Upper lobe of left lung (tissue), 6 donors: Measurements from ENCODE around the gene UBAC1. TPM values are rescaled to one million over a fixed set of nuclear protein-coding genes. Genes with fewer than 3 reads are reported as not detected.

Experiments used
- ATAC-seq, 2 donors: fragments of 200-7000 bp; cut with Tn5 transposase; one replicate each; pipeline ENCODE4 v1.9.1; 2022; ENCODE audit warnings: mild to moderate bottlenecking in 2 of 2, moderate library complexity in 2 of 2; ENCODE audit not compliant: low FRiP score in 2 of 2
- DNase-seq, 2 donors: peaks; one replicate each; pipeline ENCODE4 v3.0.0-alpha.2; 2019 to 2020
- H3K27ac ChIP-seq, 4 donors: fragments of 200-600 bp; sonication (generic); one replicate each; pipeline ENCODE4 v1.5.1; 2016 to 2019
- H3K27me3 ChIP-seq, 4 donors: fragments of 200-600 bp; sonication (generic); one replicate each; pipeline ENCODE4 v1.5.1; 2017 to 2019
- H3K36me3 ChIP-seq, 4 donors: fragments of 200-600 bp; sonication (generic); one replicate each; pipeline ENCODE4 v1.5.1; 2016 to 2019
- H3K4me1 ChIP-seq, 4 donors: fragments of 200-600 bp; sonication (generic); one replicate each; pipeline ENCODE4 v1.5.1; 2018 to 2019
- H3K4me3 ChIP-seq, 4 donors: fragments of 200-600 bp; sonication (generic); one replicate each; pipeline ENCODE4 v1.5.1; 2017 to 2019; ENCODE audit warnings: mild to moderate bottlenecking in 2 of 4, moderate library complexity in 1 of 4
- H3K9me3 ChIP-seq, 4 donors: fragments of 200-600 bp; sonication (generic); one replicate each; pipeline ENCODE4 v1.5.1; 2018 to 2019
- CTCF ChIP-seq, 6 experiments: fragments of 450-650 bp in 4 of 6; fragments of 200-600 bp in 2 of 6; sonication (generic) in 2 of 6; IDR thresholded peaks; one replicate each; pipeline ENCODE4 v1.5.1; 2016 to 2019; ENCODE audit warnings: antibody characterized with exemption in 6 of 6
- EP300 ChIP-seq, 4 donors: sonication (generic); formaldehyde crosslinking; IDR thresholded peaks; one replicate each; pipeline ENCODE4 v1.5.1; 2017; ENCODE audit warnings: antibody characterized with exemption in 4 of 4, control low read depth in 2 of 4
- POLR2A ChIP-seq, 4 donors: fragments of 450-650 bp; IDR thresholded peaks; one replicate each; pipeline ENCODE4 v1.5.1; 2016 to 2017; ENCODE audit warnings: antibody characterized with exemption in 4 of 4, mild to moderate bottlenecking in 2 of 4
- POLR2AphosphoS5 ChIP-seq, 2 donors: sonication (generic); formaldehyde crosslinking; IDR thresholded peaks; one replicate each; pipeline ENCODE4 v1.5.1; 2017; ENCODE audit warnings: antibody characterized with exemption in 2 of 2
- WGBS, 2 donors: methylation state at CpG; one replicate each; pipeline ENCODE4 v1.1.5; 2017 to 2018; 5-methylcytosine and 5-hydroxymethylcytosine counted together
- total RNA-seq, 6 donors: library from RNA; depleted of rRNA in 4 of 6; stranded (reverse); fragments of >200 nt in 4 of 6; gene quantifications; one replicate each; pipeline versions ENCODE4 v1.1.0 to v1.2.1, GENCODE V29; 2016 to 2021
- donor health status: DM: no; HTN: no; CAD: no; lungs with moderate emphysema.
- donor health status: DM: no; HTN: yes; CAD: no; lungs with severe emphysema.

The UBAC1 gene
- total RNA-seq, 6 donors from 2014 or later: 38.0 to 72.3 (median 49.3) TPM

GRCh38 chr9:135885100-135885853, 75.9 kb downstream of the UBAC1 start:
- TF ChIP-seq EP300 (IDR thresholded peaks at IDR 0.05) (no peak), POLR2AphosphoS5 (IDR thresholded peaks at IDR 0.05) (no peak), POLR2A (IDR thresholded peaks at IDR 0.05) (no peak), CTCF (IDR thresholded peaks at IDR 0.05) (no peak)
- peaks cover 0 to 10% (median 1%) of the 10 kb centered on the region in 4 donors for H3K36me3 ChIP-seq
- peaks cover 26 to 46% (median 33%) of the 10 kb centered on the region in 4 donors for H3K4me1 ChIP-seq
- no peaks in the 10 kb centered on the region for H3K9me3 ChIP-seq
- no peak overlapping the region for H3K27ac ChIP-seq
- ATAC-seq (no peak), DNase-seq (no peak)
- H3K27me3 ChIP-seq: no peaks in the 10 kb centered on the region
- WGBS, 2 donors: 71 to 77% methylated on average over 7 of the region's 7 CpGs
- no peak overlapping the region for H3K4me3 ChIP-seq

- no peak overlapping the region for H3K4me3 ChIP-seq
- ATAC-seq: no peak
These were observed 76.7 kb downstream of the UBAC1 start for GRCh38 chr9:135884328-135885035.

GRCh38 chr9:135883410-135884089, 77.6 kb downstream of the UBAC1 start:
- no peak for ATAC-seq
- 92 to 93% methylated on average over 10 to 15 of the region's 15 CpGs for WGBS, 2 donors

More at GRCh38 chr9:135884328-135885035, 76.7 kb downstream of the UBAC1 start:
- DNase-seq: no peak
- WGBS, 2 donors: 86 to 88% methylated on average over 15 to 16 of the region's 16 CpGs
- TF ChIP-seq POLR2A (IDR thresholded peaks at IDR 0.05) (no peak), EP300 (IDR thresholded peaks at IDR 0.05) (no peak), CTCF (IDR thresholded peaks at IDR 0.05) (no peak), POLR2AphosphoS5 (IDR thresholded peaks at IDR 0.05) (no peak)
- Histone ChIP-seq H3K36me3 (peaks cover 0 to 13% (median 2%) of the 10 kb centered on the region in 4 donors), H3K27me3 (no peaks in the 10 kb centered on the region), H3K27ac (no peak overlapping the region), H3K9me3 (no peaks in the 10 kb centered on the region), H3K4me1 (peaks cover 26 to 39% (median 29%) of the 10 kb centered on the region in 4 donors)

More at GRCh38 chr9:135883410-135884089, 77.6 kb downstream of the UBAC1 start:
- no peak for TF ChIP-seq EP300 (IDR thresholded peaks at IDR 0.05)
- no peak for TF ChIP-seq CTCF (IDR thresholded peaks at IDR 0.05)
- no peak for TF ChIP-seq POLR2A (IDR thresholded peaks at IDR 0.05)
- no peak for TF ChIP-seq POLR2AphosphoS5 (IDR thresholded peaks at IDR 0.05)
- Histone ChIP-seq H3K27ac (no peak overlapping the region), H3K4me1 (peaks cover 22 to 32% (median 25%) of the 10 kb centered on the region in 4 donors), H3K4me3 (no peak overlapping the region), H3K9me3 (no peaks in the 10 kb centered on the region), H3K36me3 (peaks cover 0 to 13% (median 2%) of the 10 kb centered on the region in 4 donors), H3K27me3 (no peaks in the 10 kb centered on the region)
- DNase-seq: no peak

Other genes with a start within 250 kb of the UBAC1 start
- 10 to 100 TPM; 29.9 to 39.7 (median 34.1) TPM for gene CAMSAP1, start 53.8 kb downstream of the UBAC1 start, total RNA-seq
- 10 to 100 TPM; 16.8 to 38.4 (median 31.3) TPM for gene NACC2, start 133.9 kb upstream of the UBAC1 start, total RNA-seq
- gene TMEM250, start 157.5 kb upstream of the UBAC1 start, total RNA-seq: 10 to 100 TPM; 37.6 to 49.6 (median 38.4) TPM
- gene LHX3, start 243.8 kb upstream of the UBAC1 start, total RNA-seq: under 1 TPM in 1 of 6 donors, not detected in 5; 0.20 TPM